HG02763 (cell line): Measurements from ENCODE around the gene C1orf210.

ENCODE experiments used
- ATAC-seq: cut with Tn5 transposase; IDR thresholded peaks from one replicate; pipeline ENCODE4 v1.9.1; 2021; ENCODE audit warnings: mild to moderate bottlenecking, moderate library complexity; ENCODE audit not compliant: unreplicated experiment

Gene C1orf210

GRCh38 chr1:43275826-43276620 lies 9.4 kb downstream of the C1orf210 start:
- no peak for ATAC-seq

DNA sequence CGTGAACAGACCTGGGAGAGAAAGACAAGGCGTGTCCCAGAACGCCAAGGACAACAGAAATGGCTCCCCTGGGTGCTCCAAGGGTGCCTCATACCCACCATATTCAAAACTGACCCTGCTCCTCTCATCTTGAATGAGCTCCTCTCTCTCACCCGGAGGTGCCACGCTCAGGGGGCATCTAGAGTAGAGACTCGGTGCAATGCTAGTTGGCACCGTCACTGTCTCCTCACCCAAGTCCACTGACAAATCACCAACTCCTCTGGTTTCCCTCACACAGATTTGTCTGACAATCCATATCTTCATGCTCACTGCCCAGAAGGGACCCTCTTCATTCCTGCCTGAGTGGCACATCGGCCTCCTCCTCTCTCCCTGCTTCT lies 10.6 kb downstream of the C1orf210 start:
- no peak for ATAC-seq

- no peak for ATAC-seq
These were observed 11.1 kb downstream of the C1orf210 start for GRCh38 chr1:43274125-43274803.

- no peak for ATAC-seq
These were observed 11.7 kb downstream of the C1orf210 start for GRCh38 chr1:43273708-43274107.

DNA sequence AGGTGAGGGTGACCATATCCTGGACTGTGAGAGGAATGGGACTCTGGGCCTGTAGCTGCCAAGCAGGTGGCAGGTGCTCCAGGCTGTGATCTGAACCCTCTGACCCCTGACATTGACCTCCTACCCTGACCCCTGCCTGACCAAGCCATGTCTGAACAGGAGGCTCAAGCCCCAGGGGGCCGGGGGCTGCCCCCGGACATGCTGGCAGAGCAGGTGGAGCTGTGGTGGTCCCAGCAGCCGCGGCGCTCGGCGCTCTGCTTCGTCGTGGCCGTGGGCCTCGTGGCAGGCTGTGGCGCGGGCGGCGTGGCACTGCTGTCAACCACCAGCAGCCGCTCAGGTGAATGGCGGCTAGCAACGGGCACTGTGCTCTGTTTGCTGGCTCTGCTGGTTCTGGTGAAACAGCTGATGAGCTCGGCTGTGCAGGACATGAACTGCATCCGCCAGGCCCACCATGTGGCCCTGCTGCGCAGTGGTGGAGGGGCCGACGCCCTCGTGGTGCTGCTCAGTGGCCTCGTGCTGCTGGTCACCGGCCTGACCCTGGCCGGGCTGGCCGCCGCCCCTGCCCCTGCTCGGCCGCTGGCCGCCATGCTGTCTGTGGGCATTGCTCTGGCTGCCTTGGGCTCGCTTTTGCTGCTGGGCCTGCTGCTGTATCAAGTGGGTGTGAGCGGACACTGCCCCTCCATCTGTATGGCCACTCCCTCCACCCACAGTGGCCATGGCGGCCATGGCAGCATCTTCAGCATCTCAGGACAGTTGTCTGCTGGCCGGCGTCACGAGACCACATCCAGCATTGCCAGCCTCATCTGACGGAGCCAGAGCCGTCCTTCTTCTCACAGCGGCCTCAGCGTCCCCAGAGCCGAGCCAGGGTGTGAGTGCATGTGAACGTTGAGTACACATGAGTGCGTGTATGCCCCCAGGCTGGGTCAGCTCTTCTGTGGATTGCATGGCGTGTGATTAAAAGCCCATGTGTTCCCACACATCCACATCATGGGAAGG lies 12.5 kb downstream of the C1orf210 start:
- no peak for ATAC-seq

DNA sequence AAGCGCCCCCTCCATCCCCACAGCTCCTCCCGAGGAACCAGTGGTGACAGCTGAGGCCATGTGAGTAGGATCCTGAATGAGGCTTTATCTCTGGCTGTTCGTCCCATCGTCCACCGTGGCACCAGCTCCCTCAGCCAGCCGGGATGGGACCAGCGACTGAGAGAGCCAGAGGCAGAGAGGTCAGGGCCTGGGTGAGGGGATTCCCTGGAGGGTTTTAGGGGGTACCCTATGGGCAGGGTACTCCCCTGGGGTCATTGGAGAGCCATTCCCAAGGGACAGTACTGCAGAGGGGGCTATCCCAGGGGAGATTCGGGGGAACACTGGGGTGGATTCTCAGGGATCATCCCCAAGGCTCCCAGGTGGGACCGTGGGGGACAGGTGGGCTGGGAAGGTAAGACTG lies 13.2 kb downstream of the C1orf210 start:
- ATAC-seq: no peak

- no peak for ATAC-seq
These were observed 13.9 kb downstream of the C1orf210 start for GRCh38 chr1:43271186-43272118.

DNA sequence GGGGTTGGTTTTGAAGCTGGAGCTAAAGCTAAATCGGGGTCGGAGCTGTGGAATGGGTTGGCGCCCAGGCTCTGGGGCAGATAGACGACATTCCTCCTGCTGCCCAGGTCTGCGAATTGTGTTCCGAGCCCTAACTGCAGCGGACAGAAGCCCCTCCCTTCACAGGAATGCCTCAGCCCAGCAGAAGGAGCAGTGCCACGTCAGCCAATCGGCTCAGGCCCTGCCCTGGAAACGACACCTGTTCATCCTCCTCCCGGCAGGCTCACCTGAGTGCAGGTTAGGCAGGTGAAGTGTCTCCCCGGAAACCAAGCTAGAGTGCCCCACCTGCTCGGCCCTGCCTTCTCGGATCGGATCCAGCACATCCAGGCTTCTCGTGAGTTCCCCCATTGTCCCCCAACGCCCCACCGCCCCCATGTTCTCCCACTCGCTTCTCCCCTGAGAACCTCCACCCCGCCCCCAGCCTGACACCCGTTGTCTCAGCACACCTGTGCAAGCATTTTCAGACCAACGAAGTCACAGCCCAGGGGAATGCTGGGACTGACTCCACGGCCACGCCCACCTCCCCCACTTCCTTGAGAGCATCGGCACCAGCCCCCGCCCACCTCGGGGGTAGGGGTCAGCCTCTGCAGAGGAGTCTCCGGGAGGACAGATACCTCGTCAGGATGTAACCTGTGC lies 14.8 kb downstream of the C1orf210 start:
- ATAC-seq: no peak

GRCh38 chr1:43269627-43270375 lies 15.6 kb downstream of the C1orf210 start, which contains the start of gene TMEM125:
TSS of gene TMEM125 (plus strand) at chr1:43269983. CDS start at chr1:43272723, 2,740 bp downstream.
- ATAC-seq: no peak

- ATAC-seq: no peak
These were observed 17.5 kb downstream of the C1orf210 start for GRCh38 chr1:43267818-43268425.

DNA sequence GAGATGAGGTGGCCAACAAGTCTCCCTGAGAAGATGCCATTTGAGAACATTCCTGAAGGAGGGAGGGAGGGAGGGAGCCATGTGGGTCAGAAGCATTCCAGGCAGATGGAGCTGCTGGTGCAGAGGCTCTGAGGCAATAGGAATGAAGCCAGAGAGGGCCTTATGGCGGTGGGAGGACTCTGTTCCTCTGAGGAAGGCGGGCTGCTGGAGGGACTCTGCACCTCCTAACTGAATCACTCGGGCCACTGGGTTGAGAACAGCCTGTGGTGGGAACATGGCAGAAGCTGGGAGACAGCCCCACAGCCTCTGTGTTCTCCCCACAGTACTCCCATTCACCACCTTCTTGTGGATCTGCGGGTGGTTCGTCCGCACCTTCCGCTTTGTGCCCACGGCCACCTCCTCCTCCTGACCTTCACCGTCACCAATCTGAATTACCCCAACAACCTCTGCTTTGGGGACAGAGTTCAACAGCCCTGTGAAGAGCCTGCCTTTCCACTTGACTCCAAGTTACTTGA lies 18.0 kb downstream of the C1orf210 start:
- ATAC-seq: no peak

DNA sequence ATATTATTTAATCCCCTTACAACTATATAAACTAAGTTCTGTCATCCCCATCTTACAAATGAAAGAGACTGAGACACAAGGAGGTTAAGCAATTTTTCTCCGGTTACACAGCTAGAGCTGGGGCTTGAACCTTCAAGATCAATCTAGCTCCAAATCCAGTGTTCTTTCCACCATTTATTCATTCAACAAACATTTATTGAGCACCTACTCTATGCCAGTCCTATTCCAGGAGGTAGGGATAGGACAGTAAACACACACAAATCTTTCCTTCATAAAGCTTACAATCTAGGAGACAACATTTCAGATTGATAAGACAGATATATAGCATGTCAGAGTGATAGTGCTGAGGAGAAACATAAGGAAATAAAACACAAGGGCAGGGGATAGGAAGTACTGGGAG lies 18.5 kb downstream of the C1orf210 start:
- ATAC-seq: no peak

DNA sequence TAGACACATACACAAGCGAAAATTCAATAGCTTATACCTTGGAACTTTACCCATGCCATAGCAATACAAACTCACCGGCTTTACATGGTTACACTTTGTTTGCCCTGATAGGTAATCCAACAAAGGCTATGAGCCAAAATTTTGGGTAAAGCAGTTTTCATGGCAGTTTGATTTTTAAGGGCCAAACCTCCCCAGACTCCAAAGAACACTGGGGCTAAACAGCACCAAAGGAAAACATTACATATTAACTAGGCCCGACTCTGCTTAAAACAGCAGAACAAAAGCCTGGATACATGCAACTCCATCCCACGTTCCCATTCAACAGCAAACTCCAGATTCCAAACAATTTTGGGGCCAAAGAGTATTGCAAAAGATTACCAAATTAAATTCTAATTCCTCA lies 19.9 kb downstream of the C1orf210 start:
- no peak for ATAC-seq

DNA sequence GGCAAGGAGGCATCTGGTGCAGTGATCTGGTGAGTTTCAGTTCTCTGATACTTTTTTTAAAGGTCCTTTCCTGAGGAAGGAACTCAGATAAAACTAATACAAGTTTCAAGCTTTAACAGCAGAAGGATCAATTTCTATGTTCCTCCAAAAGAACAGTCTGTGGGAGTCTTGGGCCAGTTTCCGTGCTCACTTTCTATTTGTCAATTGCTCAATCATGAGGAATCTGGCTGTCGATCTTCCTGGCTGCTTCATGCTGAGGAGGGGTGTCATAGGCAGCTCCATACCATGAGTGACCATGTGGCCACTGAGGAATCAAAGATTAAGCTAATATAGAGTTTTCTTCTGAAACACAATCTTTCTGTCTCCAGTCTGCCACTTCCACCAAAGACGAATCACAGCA lies 27.0 kb downstream of the C1orf210 start:
- no peak for ATAC-seq

DNA sequence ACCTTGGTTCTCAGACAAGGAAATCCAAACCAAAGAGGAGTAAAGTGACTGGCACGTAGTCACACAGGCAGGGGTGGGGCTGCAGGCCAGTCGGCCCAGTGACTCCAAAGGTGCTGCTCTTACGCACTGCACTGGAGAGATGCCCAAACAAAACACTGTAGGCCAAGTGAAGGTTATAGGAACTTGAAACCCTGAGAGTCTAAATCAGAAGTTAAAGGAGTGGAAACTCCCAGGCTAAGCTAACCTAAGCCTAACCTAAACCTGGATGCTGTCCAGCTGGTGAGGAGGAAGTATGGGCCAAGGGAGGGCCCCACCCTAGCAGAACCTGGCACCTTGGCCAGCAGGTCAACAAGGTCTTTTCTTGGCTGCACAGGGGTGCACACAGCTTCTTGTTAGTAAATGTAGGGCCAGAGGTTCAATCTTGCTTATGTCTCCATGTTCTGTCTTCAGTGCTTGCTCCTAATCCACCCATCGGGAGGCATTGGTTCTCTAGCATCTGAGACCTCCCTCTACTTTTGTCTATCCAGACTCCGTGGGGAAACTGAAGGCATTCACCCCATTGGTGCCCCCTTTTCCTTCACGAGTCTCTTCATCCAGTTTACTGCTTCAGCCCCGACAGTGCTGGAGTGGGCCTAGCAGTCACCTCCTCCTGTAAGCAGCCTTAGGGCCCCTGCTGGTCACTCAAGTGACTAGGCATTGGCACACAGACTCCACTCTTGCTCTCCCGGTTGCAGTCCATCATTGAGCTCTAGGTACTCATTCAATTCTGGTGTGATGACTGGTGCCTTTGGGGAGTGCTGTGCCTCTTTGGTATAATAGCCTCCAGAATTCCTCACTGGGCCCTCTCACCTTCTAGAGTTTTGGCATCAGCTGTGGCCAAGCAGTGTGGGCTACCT lies 28.5 kb downstream of the C1orf210 start:
- ATAC-seq: no peak

GRCh38 chr1:43255438-43256210 lies 29.8 kb downstream of the C1orf210 start:
- no peak for ATAC-seq
